Fibroblast of upper back skin (primary cell): ENCODE measurements around the gene ARL14EPL.

Experiments used
- DNase-seq: peaks from one replicate; pipeline ENCODE4 v3.0.0-alpha.2; 2013

The ARL14EPL gene

DNA sequence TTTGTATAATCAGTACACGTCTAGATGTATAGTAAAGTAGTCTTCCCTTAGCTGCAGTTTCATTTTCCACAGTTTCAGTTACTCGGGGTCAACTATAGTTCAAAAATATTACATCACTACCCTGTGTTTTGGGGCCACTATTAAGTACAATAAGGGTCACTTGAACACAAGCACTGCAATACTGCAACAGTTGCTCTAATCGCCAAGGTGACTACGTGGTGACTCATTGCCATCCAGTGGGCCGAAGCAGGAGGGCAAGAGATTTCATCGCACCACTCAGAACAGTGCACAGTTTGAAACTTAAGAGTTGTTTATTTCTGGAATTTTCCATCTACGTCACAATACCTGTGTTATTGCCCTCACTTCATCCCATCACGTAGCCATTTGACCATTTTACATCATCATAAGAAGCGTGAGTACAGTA lies at the start of gene ARL14EPL:
Gene ARL14EPL, plus strand, starts transcription at position 379 of the 424 bp plus-strand sequence. CDS start 18,994 bp downstream, outside the sequence.
- peak; percentile 75 for DNase-seq

GRCh38 chr5:115983519-115983918 lies 48.8 kb upstream of the ARL14EPL start:
- DNase-seq: no peak

- DNase-seq: peak; percentile 74
These were observed 46.2 kb upstream of the ARL14EPL start for GRCh38 chr5:115985802-115986757.

GRCh38 chr5:115988002-115988401 lies 44.3 kb upstream of the ARL14EPL start:
- no peak for DNase-seq

DNA sequence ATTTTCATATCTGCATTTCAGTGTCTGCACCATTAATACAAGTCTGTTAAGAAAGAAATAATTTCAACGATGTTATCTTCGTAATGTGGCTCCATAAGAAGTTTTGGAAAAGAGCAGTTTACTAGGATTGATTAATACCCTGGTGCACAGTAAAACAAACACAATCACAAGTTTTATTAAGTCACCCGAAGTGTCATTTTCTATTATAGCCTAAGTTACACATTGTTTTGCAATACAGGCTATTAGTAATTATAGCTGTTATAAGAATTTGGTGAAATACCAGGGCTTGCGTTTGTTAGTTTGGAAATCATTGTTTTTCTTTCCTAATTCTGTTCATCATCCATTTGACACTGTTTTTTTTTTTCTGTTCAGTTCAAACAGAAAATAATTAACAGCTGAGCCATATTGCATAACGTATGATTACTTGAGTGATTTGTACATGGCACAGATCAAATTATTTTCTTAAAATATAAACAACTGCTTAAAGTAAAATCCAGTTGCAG lies 39.4 kb upstream of the ARL14EPL start:
- no peak for DNase-seq

DNA sequence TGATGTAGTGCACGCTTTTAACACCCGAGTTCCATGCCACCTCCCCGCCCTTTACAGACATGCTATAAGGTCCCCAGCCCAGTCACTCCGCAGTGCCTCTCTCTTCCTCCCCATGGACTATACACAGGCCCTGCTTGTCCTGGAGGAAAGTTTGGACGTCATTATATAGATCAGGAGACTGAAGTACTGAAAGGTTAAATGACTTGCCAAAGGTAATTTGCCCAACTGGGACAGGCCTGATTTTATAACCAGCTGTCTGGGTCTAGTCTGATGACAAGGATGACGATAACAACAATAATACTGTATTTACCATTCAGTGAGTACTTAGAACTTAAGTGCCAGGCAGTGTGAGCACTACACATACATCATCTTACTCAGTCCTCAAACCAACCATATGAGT lies 36.9 kb upstream of the ARL14EPL start:
- DNase-seq: no peak

DNA sequence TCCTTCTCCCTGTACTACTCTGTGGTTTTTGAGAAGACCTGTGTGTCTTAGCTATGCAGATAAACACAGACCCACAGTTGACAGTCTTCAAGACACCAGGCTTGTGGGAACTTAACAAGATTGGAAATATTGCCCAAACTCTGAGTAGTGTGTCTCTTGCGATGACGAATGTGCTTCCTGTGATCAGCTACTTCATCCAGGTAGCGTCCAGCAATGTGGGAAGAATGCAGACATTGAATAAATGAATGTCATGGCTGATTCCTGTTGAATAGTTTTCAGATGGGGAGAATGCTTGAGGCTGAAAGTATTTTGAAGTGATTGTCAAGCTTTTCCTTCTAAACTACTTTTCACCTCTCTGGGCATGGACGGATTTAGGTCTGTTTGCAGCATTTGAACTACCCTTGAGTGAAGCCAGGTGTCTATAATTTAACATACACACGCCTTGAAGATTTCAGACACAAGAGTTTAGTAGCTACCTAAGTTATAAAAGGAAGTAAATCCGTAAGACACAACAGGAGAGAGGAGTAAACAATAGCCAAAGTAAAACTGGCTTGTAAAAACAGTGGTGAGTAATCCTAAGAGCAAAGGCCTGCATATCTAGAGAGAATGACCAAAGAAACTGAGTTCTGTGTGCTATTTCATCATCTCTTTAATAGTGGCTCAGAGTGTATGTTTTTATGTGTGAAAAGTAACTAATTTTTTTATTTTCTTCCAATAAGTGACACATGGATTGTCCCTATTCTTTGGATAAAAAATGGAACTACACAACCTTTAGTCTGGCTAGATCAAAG lies 30.0 kb upstream of the ARL14EPL start:
- no peak for DNase-seq

- no peak for DNase-seq
These were observed 28.0 kb upstream of the ARL14EPL start for GRCh38 chr5:116004248-116004647.

- DNase-seq: no peak
These were observed 22.5 kb upstream of the ARL14EPL start for GRCh38 chr5:116009806-116010205.

- peak; percentile 16 for DNase-seq
These were observed 21.2 kb upstream of the ARL14EPL start for GRCh38 chr5:116011046-116011445.

GRCh38 chr5:116013207-116013785 lies 19.0 kb upstream of the ARL14EPL start:
- DNase-seq: no peak

GRCh38 chr5:116013936-116014335 lies 18.3 kb upstream of the ARL14EPL start:
- no peak for DNase-seq

DNA sequence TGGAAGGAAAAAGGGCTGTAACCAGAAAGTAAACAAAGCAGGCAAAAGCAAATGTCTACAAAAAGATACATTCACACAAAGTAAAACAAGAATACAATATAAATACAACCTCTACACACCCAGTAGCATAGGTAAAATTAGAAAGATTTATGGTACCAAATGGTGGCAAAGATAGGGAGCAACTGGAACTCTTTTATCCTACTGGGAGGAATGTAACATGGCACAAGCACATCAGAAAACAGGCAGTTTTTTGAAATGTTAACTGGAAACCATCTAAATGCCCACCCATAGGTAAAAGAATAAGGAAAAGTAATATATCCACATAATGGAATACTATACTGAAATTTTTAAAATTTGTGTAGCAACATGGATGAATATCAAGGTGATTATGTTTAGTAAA lies 8.7 kb upstream of the ARL14EPL start:
- no peak for DNase-seq

DNA sequence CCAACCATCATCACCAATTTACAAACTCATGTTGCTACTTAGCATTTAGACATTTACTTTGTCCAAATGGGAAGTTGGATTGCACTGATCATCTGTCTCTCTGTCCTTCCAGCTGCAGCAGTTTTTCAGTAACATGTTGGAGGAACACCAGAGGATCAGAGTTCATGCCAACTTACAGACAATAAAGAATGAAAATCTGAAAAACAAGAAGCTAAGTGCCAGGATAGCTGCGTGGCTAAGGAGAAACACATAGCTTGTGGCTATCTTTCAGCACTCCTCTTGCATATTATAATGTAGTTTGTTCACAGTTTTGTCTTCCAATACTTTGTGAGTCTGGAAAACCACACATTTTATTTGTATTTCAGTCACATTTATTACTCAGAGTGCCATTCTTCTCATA lies 6.4 kb upstream of the ARL14EPL start:
- DNase-seq: no peak

GRCh38 chr5:116032991-116033390 lies 719 bp downstream of the ARL14EPL start:
- no peak for DNase-seq

GRCh38 chr5:116035123-116035522 lies 2.9 kb downstream of the ARL14EPL start:
- no peak for DNase-seq

DNA sequence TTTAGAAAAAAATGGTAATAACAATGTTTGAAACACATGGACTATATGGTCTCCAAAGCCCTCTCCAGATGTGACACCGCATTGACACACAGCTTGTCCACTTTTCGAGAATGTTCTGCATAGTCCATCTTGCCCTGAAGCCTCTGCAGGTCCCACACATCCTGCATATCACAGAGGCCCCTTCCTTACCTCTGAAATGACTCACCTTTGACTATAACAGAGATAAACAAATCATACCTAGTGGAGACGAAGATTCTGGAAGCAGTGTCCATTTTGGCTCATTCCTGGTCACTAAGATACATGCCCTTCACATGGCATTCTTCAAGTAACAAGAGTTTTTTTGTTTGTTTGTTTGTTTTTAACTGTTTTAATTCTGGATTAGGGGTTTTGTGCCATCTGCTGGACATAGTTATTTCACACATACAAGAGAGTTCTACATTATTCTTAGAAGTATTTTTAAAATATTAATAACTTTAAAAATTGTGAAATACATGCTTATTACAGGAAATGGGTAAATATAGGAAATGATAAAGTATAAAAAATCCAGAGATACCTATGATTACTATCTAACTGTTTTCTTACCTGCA lies 5.1 kb downstream of the ARL14EPL start:
- no peak for DNase-seq

DNA sequence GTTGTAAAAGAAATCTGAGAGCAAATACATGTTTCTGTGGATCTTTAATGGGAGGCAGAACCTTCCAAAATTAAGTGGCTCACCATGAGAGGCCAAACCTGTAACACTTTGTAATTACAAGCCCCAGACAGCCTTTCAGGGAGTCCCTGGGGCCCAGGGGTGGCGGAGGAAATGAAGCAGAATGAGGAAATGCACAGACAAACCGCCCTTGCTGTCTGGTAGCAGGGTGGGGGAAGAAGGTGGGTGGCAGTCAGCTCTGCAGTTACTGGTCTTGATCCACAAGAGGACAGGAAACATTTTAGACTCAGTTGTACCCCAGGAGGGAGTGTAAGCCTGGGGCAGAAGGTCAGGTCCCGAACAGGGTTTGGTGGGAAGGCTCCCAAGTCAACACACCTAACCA lies 6.5 kb downstream of the ARL14EPL start:
- DNase-seq: no peak

DNA sequence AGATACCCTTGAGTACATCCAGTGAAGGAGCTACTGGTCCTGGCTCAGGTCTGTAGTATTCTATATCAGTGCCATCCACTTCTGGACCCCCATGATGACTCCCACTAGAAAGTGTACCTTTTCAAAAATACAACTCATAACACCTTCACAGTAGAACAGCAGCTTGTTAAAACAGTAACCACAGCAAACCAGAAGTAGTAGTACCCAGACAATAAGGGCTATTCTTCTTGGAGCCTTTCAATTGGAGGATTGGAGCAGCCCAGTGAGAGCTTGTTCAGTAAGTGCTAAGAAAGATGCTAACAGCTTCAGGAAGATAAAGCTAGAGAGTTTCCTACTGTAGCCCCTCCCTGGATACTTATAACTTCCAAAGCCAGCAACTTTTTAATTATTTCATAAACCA lies 10.1 kb downstream of the ARL14EPL start:
- no peak for DNase-seq

- no peak for DNase-seq
These were observed 11.8 kb downstream of the ARL14EPL start for GRCh38 chr5:116044073-116044472.

- no peak for DNase-seq
These were observed 13.5 kb downstream of the ARL14EPL start for GRCh38 chr5:116045821-116046220.

DNA sequence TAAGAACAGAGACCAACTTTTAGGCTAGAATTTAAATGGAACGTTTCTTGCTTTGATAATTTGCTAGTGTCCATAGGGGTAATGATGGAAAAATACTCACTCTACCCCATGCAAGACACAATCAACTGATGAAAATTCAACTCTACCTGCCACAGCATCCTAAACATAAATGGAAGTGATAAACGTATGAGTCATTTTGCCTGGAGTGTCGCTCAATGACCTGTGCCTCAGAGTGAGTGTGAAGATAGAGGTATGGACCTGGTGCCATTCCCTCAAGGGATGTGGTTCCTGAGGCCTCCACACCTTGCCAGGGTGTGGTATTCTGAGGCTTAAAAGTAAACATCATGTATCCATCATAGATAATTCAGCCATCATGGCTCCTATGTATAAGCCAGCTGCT lies 14.0 kb downstream of the ARL14EPL start:
- DNase-seq: no peak

DNA sequence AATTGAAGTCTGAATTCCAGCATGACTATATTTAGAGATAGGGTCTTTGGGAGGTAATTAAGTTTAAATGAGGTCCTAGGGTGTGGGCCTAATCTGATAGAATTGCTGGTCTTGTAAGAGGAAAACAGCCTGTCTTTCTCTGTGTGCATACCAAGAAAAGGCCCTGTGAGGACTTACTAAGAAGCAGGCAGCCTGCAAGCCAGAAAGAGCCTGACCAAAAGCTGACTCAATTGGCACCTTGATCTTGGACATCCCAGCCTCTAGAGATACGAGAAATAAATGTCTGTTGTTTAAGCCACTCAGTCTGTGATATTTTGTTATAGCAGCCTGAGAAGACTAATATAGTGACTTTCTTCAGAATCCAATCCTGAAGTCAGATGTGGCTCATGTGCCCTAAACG lies 14.6 kb downstream of the ARL14EPL start:
- DNase-seq: no peak
